Osteoblast (primary cell): ENCODE data around the gene BEST4. TPM values are rescaled to one million over a fixed set of nuclear protein-coding genes. Genes with fewer than 3 reads are reported as not detected.
"Not testable (repeated sequence)": the region's sequence is repeated elsewhere in the genome, so short reads cannot be mapped to it uniquely, and the experiment has no call there.

ENCODE experiments used
- DNase-seq: peaks from one replicate; pipeline ENCODE4 v3.0.0; 2011; ENCODE audit warnings: low spot score, mixed read lengths; ENCODE audit not compliant: insufficient read length; ENCODE audit errors: missing footprints
- H2AFZ ChIP-seq: 2 replicates; pipeline ENCODE4 v1.6.0; 2011; ENCODE audit warnings: mild to moderate bottlenecking, low read length
- H3K27ac ChIP-seq: 2 replicates; pipeline ENCODE4 v1.5.1; 2011; ENCODE audit warnings: mild to moderate bottlenecking, low read depth, low read length, moderate library complexity
- H3K27me3 ChIP-seq: 2 replicates; pipeline ENCODE4 v1.6.0; 2012; ENCODE audit warnings: mild to moderate bottlenecking, control low read depth, inconsistent platforms, low read length, moderate library complexity; ENCODE audit not compliant: insufficient read depth
- H3K36me3 ChIP-seq: 2 replicates; pipeline ENCODE4 v1.5.1; 2011; ENCODE audit warnings: mild to moderate bottlenecking, low read length, control low read depth, moderate library complexity; ENCODE audit not compliant: insufficient read depth
- H3K4me1 ChIP-seq: 2 replicates; pipeline ENCODE4 v1.5.1; 2011; ENCODE audit warnings: mild to moderate bottlenecking, low read length, control low read depth, moderate library complexity; ENCODE audit not compliant: insufficient read depth
- H3K4me2 ChIP-seq: 2 replicates; pipeline ENCODE4 v1.6.0; 2011; ENCODE audit warnings: mild to moderate bottlenecking, low read length; ENCODE audit not compliant: insufficient read depth
- H3K4me3 ChIP-seq: fragments of 200-600 bp; sonication (generic); 3 replicates; pipeline ENCODE4 v1.5.1; 2012; ENCODE audit warnings: mild to moderate bottlenecking, low read length, inconsistent platforms; ENCODE audit not compliant: insufficient read depth
- H3K79me2 ChIP-seq: 2 replicates; pipeline ENCODE4 v1.6.0; 2012; ENCODE audit warnings: mild to moderate bottlenecking, low read length, control low read depth, inconsistent platforms; ENCODE audit not compliant: insufficient read depth
- H3K9me3 ChIP-seq: 2 replicates; pipeline ENCODE4 v1.5.1; 2011; ENCODE audit warnings: low read depth, low read length, control low read depth
- H4K20me1 ChIP-seq: 2 replicates; pipeline ENCODE4 v1.6.0; 2012; ENCODE audit warnings: mild to moderate bottlenecking, low read length, control low read depth; ENCODE audit not compliant: insufficient read depth
- CTCF ChIP-seq: IDR thresholded peaks from 2 replicates; pipeline ENCODE4 v1.5.1; 2011; ENCODE audit warnings: mild to moderate bottlenecking, low read depth, low read length, moderate library complexity; ENCODE audit errors: extremely low read depth
- total RNA-seq: library from RNA; depleted of rRNA; stranded (reverse); fragments of >200 nt; gene quantifications from 2 replicates; pipeline ENCODE4 v1.2.3, GENCODE V29; 2012

BEST4 gene
- total RNA-seq, 1 donor = not detected

GRCh38 chr1:44776730-44777068, 11.3 kb downstream of the BEST4 start:
- peak overlapping the region; percentile 97 for H3K27ac ChIP-seq
- no peak for DNase-seq
- H4K20me1 ChIP-seq = peaks cover 35% of the 10 kb centered on the region
- H3K4me2 ChIP-seq = peak overlapping the region; percentile 97
- no peak overlapping the region for H2AFZ ChIP-seq
- peaks cover 21% of the 10 kb centered on the region for H3K4me1 ChIP-seq
- H3K27me3 ChIP-seq = no peaks in the 10 kb centered on the region
- peaks cover 47% of the 10 kb centered on the region for H3K36me3 ChIP-seq
- H3K79me2 ChIP-seq = peaks cover 38% of the 10 kb centered on the region
- H3K9me3 ChIP-seq = no peaks in the 10 kb centered on the region
- no peak for TF ChIP-seq CTCF
- peak overlapping the region; percentile 91 for H3K4me3 ChIP-seq

- Histone ChIP-seq H4K20me1 (peaks cover 35% of the 10 kb centered on the region), H3K4me1 (peaks cover 21% of the 10 kb centered on the region), H3K27me3 (no peaks in the 10 kb centered on the region), H3K27ac (peak overlapping the region; percentile 97), H3K9me3 (no peaks in the 10 kb centered on the region), H3K4me3 (peak overlapping the region; percentile 91), H3K36me3 (peaks cover 47% of the 10 kb centered on the region), H3K79me2 (peaks cover 38% of the 10 kb centered on the region), H3K4me2 (peak overlapping the region; percentile 97), H2AFZ (no peak overlapping the region)
- peak; percentile 84 for DNase-seq
- no peak for TF ChIP-seq CTCF
These were observed 11.8 kb downstream of the BEST4 start for GRCh38 chr1:44775930-44776729.

GRCh38 chr1:44775078-44775929, 12.7 kb downstream of the BEST4 start, which contains the start of gene RPS8:
TSS of gene RPS8 (plus strand) at chr1:44775540. CDS start at chr1:44775597, 57 bp downstream.
- Histone ChIP-seq H3K36me3 (peaks cover 42% of the 10 kb centered on the region), H3K79me2 (peaks cover 38% of the 10 kb centered on the region), H2AFZ (peak within 1 kb of the TSS; percentile 95), H3K4me1 (peaks cover 21% of the 10 kb centered on the region), H3K27ac (peak within 1 kb of the TSS; percentile 97), H3K27me3 (no peaks in the 10 kb centered on the region), H3K4me2 (peak within 1 kb of the TSS; percentile 97), H3K4me3 (peak within 1 kb of the TSS; percentile 91), H4K20me1 (peaks cover 35% of the 10 kb centered on the region), H3K9me3 (no peaks in the 10 kb centered on the region)
- DNase-seq = peak; percentile 96
- TF ChIP-seq CTCF = no peak

- peaks cover 40% of the 10 kb centered on the region for H3K36me3 ChIP-seq
- not testable (repeated sequence) for H3K27ac ChIP-seq
These were observed 21.5 kb downstream of the BEST4 start for GRCh38 chr1:44766421-44766820.

More at GRCh38 chr1:44766421-44766820, 21.5 kb downstream of the BEST4 start:
- H3K4me3 ChIP-seq, H2AFZ ChIP-seq, H3K9me3 ChIP-seq, H3K4me2 ChIP-seq, H3K4me1 ChIP-seq, H3K27me3 ChIP-seq, H4K20me1 ChIP-seq, H3K79me2 ChIP-seq, DNase-seq: not testable (repeated sequence)
